Prostate gland (tissue), 2 donors: ENCODE data around the gene GEN1. TPM values are rescaled to one million over a fixed set of nuclear protein-coding genes. Genes with fewer than 3 reads are reported as not detected.

Experiments
- DNase-seq: peaks from one replicate; pipeline ENCODE4 v3.0.0-alpha.2; 2019; ENCODE audit warnings: low spot score
- H3K27ac ChIP-seq, 2 donors: fragments of 200-600 bp; sonication (generic); 2 replicates each; pipeline ENCODE4 v1.5.1; 2017 to 2019
- H3K27me3 ChIP-seq: fragments of 200-600 bp; sonication (generic); replicated peaks from 2 replicates; pipeline ENCODE4 v1.5.1; 2019; ENCODE audit not compliant: insufficient read depth
- H3K36me3 ChIP-seq, 2 donors: fragments of 200-600 bp; sonication (generic); 1 replicate in 1 of 2; 2 replicates in 1 of 2; pipeline versions ENCODE4 v1.5.1 to v1.8.1; 2017 to 2019
- H3K4me1 ChIP-seq: fragments of 200-600 bp; sonication (generic); replicated peaks from 2 replicates; pipeline ENCODE4 v1.5.1; 2019
- H3K4me3 ChIP-seq, 2 donors: fragments of 200-600 bp; sonication (generic); 2 replicates each; pipeline ENCODE4 v1.5.1; 2017 to 2019
- H3K9me3 ChIP-seq: fragments of 200-600 bp; sonication (generic); 2 replicates; pipeline ENCODE4 v1.5.1; 2017
- CTCF ChIP-seq, 4 experiments: fragments of 200-600 bp in 2 of 4; fragments of 450-650 bp in 2 of 4; sonication (generic) in 2 of 4; IDR thresholded peaks; 1 replicate in 3 of 4; 2 replicates in 1 of 4; pipeline ENCODE4 v1.5.1; 2016 to 2019; ENCODE audit warnings: antibody characterized with exemption in 4 of 4, mild to moderate bottlenecking in 2 of 4, moderate library complexity in 2 of 4
- POLR2A ChIP-seq: fragments of 450-650 bp; IDR thresholded peaks from one replicate; pipeline ENCODE4 v1.6.1; 2016; ENCODE audit warnings: antibody characterized with exemption, mild to moderate bottlenecking
- POLR2AphosphoS5 ChIP-seq: sonication (generic); formaldehyde crosslinking; IDR thresholded peaks from one replicate; pipeline ENCODE4 v1.6.1; 2017; ENCODE audit warnings: antibody characterized with exemption
- WGBS: methylation state at CpG from one replicate; pipeline ENCODE4 v1.1.5; 2018; 5-methylcytosine and 5-hydroxymethylcytosine counted together
- intact Hi-C: fragments of 100-400 bp; cut with DNase I; formaldehyde crosslinking; loops from one replicate; pipeline ENCODE4 v1.14.2; 2022
- total RNA-seq, 2 donors: library from RNA; depleted of rRNA; stranded (reverse); fragments of >200 nt; gene quantifications; one replicate each; pipeline ENCODE4 v1.1.0, GENCODE V29; 2016

GEN1 gene
- total RNA-seq, 2 donors from 2014 or later, result 5.0 to 15.3 TPM

GRCh38 chr2:17765398-17765797, 11.5 kb downstream of the GEN1 start:
- no peak for DNase-seq
- no peaks in the 10 kb centered on the region for H3K27me3 ChIP-seq
- 87% methylated on average over 2 of the region's 2 CpGs for WGBS
- no peaks in the 10 kb centered on the region for H3K36me3 ChIP-seq
- H3K9me3 ChIP-seq, result no peaks in the 10 kb centered on the region
- H3K4me1 ChIP-seq, result no peaks in the 10 kb centered on the region
- intact Hi-C loops, result no loop called here
- H3K27ac ChIP-seq, result no peak overlapping the region
- TF ChIP-seq CTCF (IDR thresholded peaks at IDR 0.05) (no peak), POLR2AphosphoS5 (no peak)
- no peak overlapping the region for H3K4me3 ChIP-seq

GRCh38 chr2:17768894-17769293, 15.0 kb downstream of the GEN1 start:
- intact Hi-C loops, result no loop called here
- Histone ChIP-seq H3K9me3 (no peaks in the 10 kb centered on the region), H3K27me3 (no peaks in the 10 kb centered on the region), H3K4me1 (no peaks in the 10 kb centered on the region), H3K36me3 (no peaks in the 10 kb centered on the region), H3K27ac (no peak overlapping the region), H3K4me3 (no peak overlapping the region)
- no peak for TF ChIP-seq POLR2A
- TF ChIP-seq POLR2AphosphoS5, result no peak
- no peak for TF ChIP-seq CTCF (IDR thresholded peaks at IDR 0.05)
- 98% methylated on average over 4 of the region's 4 CpGs for WGBS
- DNase-seq, result no peak

GRCh38 chr2:17771956-17772355, 18.0 kb downstream of the GEN1 start:
- 82% methylated on average over 2 of the region's 2 CpGs for WGBS
- intact Hi-C loops, result no loop called here
- DNase-seq, result no peak

GRCh38 chr2:17772532-17772931, 18.6 kb downstream of the GEN1 start:
- H3K9me3 ChIP-seq, result no peaks in the 10 kb centered on the region
- 91% methylated on average over 2 of the region's 2 CpGs for WGBS
- H3K36me3 ChIP-seq, result no peaks in the 10 kb centered on the region
- no peak overlapping the region for H3K27ac ChIP-seq
- H3K4me1 ChIP-seq, result no peaks in the 10 kb centered on the region
- intact Hi-C loops, result no loop called here
- no peaks in the 10 kb centered on the region for H3K27me3 ChIP-seq
- no peak for DNase-seq
- no peak overlapping the region for H3K4me3 ChIP-seq
- TF ChIP-seq POLR2A, result no peak
- TF ChIP-seq POLR2AphosphoS5, result no peak
- no peak for TF ChIP-seq CTCF (IDR thresholded peaks at IDR 0.05)

More at GRCh38 chr2:17771956-17772355, 18.0 kb downstream of the GEN1 start:
- no peak overlapping the region for H3K4me3 ChIP-seq
- H3K9me3 ChIP-seq, result no peaks in the 10 kb centered on the region
- TF ChIP-seq CTCF (IDR thresholded peaks at IDR 0.05), result no peak
- TF ChIP-seq POLR2AphosphoS5, result no peak
- TF ChIP-seq POLR2A, result no peak
- no peaks in the 10 kb centered on the region for H3K4me1 ChIP-seq
- no peak overlapping the region for H3K27ac ChIP-seq
- no peaks in the 10 kb centered on the region for H3K36me3 ChIP-seq
- H3K27me3 ChIP-seq, result no peaks in the 10 kb centered on the region

- no peak for TF ChIP-seq POLR2A
- no peak for TF ChIP-seq CTCF (IDR thresholded peaks at IDR 0.05)
- TF ChIP-seq POLR2AphosphoS5, result no peak
- Histone ChIP-seq H3K4me3 (no peak overlapping the region), H3K27me3 (no peaks in the 10 kb centered on the region), H3K9me3 (no peaks in the 10 kb centered on the region), H3K4me1 (no peaks in the 10 kb centered on the region), H3K27ac (no peak overlapping the region), H3K36me3 (no peaks in the 10 kb centered on the region)
- DNase-seq, result no peak
- intact Hi-C loops, result no loop called here
- 78% methylated on average over 1 of the region's 1 CpG for WGBS
Measured at GRCh38 chr2:17780546-17780945, 26.6 kb downstream of the GEN1 start.
